GM12873 (cell line): ENCODE measurements around the gene FNDC11.

ENCODE experiments used
- TF ChIP-seq, protein P1 (sequence below): IDR thresholded peaks from 2 replicates; pipeline ENCODE4 v1.5.1; 2012; ENCODE audit warnings: low read depth, mild to moderate bottlenecking, moderate library complexity, low read length, control low read depth; ENCODE audit not compliant: insufficient read depth; ENCODE audit errors: missing control alignments

The FNDC11 gene

DNA sequence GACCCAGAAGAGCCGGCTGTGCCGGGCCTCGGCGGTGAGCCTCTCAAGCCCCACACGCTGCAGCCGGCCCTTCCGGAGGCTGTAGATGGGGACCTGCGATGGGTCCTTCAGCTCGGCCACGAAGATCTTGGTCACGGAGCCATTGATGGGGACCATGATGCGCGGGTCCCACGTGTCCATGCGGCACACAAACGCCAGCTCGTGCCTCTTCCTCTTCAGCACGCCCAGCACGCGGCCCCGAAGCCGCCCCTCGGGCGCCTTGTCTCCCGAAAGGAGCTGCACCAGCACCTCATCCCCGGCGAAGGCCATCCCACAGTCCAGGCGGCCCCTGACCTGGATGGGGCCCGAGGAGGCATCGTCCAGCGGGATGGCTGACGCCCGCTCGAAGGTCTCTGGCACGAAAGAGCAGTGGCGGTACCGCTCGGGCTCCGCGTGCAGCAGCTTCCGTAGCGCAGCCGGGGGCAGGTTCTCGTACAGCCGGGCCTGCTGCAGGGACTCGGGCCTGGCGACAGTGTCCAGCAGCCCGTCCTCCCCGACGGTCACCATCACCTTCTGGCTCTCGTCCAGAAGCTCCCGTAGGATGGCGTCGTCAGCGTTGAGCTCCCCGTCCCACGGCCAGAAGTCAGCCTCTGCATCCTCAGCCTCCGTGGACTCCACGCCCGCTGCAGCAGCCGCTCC is 11.2 kb downstream of the FNDC11 start:
- TF ChIP-seq, protein P1, sequence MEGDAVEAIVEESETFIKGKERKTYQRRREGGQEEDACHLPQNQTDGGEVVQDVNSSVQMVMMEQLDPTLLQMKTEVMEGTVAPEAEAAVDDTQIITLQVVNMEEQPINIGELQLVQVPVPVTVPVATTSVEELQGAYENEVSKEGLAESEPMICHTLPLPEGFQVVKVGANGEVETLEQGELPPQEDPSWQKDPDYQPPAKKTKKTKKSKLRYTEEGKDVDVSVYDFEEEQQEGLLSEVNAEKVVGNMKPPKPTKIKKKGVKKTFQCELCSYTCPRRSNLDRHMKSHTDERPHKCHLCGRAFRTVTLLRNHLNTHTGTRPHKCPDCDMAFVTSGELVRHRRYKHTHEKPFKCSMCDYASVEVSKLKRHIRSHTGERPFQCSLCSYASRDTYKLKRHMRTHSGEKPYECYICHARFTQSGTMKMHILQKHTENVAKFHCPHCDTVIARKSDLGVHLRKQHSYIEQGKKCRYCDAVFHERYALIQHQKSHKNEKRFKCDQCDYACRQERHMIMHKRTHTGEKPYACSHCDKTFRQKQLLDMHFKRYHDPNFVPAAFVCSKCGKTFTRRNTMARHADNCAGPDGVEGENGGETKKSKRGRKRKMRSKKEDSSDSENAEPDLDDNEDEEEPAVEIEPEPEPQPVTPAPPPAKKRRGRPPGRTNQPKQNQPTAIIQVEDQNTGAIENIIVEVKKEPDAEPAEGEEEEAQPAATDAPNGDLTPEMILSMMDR, result no peak

GRCh38 chr20:63565699-63566335 is 11.9 kb downstream of the FNDC11 start:
- TF ChIP-seq, protein P1, result no peak

DNA sequence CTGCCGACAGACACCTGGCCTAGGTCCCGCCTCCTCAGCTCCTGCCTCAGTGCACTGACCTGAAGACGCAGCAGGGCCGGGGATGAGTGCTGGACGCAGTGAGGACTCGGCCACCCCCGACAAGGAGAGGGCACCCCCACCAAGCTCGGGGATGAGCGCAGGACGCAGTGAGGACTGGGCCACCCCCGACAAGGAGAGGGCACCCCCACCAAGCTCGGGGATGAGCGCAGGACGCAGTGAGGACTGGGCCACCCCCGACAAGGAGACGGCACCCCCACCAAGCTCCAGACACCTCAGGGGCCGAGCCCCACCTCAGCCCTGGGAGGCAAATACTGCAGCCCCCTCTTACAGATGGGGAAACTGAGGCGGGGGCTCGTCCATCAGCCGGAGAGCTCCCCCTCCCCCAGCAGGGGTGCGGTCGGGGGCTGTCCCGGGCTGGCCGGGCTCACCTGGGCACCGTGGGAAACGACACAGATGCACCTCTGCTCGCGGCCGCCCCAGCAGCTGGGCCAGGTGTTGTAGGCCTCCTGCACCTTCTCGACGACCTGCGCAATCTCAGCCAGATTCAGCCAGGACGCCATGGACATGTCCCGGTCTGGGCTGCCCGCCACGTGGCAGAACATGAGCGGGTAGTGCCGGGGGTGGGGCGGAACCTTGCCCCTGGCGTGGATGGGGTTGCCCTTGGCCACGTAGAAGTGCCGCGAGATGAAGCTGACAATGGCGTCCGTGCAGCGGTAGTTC is 12.6 kb downstream of the FNDC11 start:
- TF ChIP-seq, protein P1, result no peak

- TF ChIP-seq, protein P1, result no peak
Observed at GRCh38 chr20:63567136-63567385, 13.1 kb downstream of the FNDC11 start.

DNA sequence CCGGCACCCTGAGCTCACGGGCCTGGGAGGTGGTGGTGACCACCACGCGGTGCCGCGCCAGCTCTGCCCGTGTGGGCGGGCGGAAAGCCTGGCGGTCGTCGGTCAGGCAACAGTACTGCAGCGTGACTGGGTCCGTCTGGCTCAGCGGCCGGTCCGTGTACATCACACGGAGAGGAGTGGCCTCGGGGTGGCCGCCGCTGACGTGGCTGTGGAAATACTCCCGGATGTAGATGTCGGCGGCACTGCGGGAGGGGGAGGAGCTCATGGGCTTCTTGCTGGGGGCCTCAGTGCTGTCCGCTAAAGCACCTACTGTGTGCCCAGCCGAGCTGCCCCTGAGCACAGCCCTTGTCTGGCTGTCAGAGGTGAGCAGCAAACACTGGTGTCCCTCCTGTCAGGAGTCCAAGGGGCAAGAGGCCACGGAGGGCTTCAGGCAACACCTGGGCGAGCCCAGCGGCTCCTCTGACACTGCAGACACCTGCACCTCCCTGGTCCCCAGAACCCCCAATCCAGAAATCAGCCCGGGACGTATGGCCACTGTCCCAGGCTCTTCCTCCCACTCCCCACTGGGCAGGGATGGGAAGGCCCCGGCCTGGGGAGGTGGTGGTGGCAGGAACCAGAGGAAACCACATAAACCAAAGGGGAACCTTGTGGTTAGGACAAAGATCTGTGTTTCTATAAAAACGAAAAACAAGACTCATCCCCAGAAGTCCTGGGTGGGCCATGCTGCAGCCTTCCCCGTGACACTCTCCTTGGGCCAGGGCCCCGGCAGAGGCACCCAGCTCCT is 13.6 kb downstream of the FNDC11 start:
- TF ChIP-seq, protein P1, result no peak

GRCh38 chr20:63568170-63568981 is 14.4 kb downstream of the FNDC11 start:
- TF ChIP-seq, protein P1, result no peak
